ENCODE data around the gene UBASH3A. TPM values are rescaled to one million over a fixed set of nuclear protein-coding genes. Genes with fewer than 3 reads are reported as not detected.

Gene UBASH3A
- total RNA-seq, 2 experiments from 2014 or later, result 59.7 to 60.8 TPM

GRCh38 chr21:42424914-42425541 lies 21.3 kb downstream of the UBASH3A start:
- Histone ChIP-seq H3K27me3 (ENCODE audit: control insufficient read depth in 1 of 2, insufficient read depth in 2 of 2, low read length in 2 of 2) (no peaks in the 10 kb centered on the region), H3K27ac (ENCODE audit: low read depth in 1 of 2, low read length in 2 of 2) (peak overlapping the region; percentile 78 to 90), H3K9me3 (ENCODE audit: control insufficient read depth in 1 of 2, insufficient read depth in 1 of 2, low read length in 2 of 2) (no peaks in the 10 kb centered on the region), H3K4me1 (ENCODE audit: insufficient read depth, low read length) (peaks cover 83% of the 10 kb centered on the region), H3K36me3 (ENCODE audit: insufficient read depth, low read length) (peaks cover 74% of the 10 kb centered on the region), H3K4me3 (ENCODE audit: low read length) (peak overlapping the region; percentile 13)
- intact Hi-C loops (cut with DNase I, micrococcal nuclease), result loop anchor here (1.0 to 10.0 kb wide), 7 partner anchors 10 to 87 kb away; partner anchors contain the start of gene RSPH1 (in 2 of the 2)
- TF ChIP-seq CTCF (IDR thresholded peaks at IDR 0.05), result no peak
- peaks cover 79% of the 10 kb centered on the region for H3K4me1 Mint-ChIP-seq (ENCODE audit: low read depth)
- peaks cover 47% of the 10 kb centered on the region for H3K36me3 Mint-ChIP-seq (ENCODE audit: low read depth)
- peak overlapping the region; percentile 85 for H3K27ac Mint-ChIP-seq
- H3K9me3 Mint-ChIP-seq, result no peaks in the 10 kb centered on the region
- peak; percentile 86 for ATAC-seq (ENCODE audit: poor library complexity)
- peak; percentile 63 to 92 (median 76) for DNase-seq
- POLR2A ChIA-PET, result interaction anchor here (0.5 to 12.8 kb wide), 18 partner anchors 9 to 515 kb away, joined by 3 to 208 read pairs (median 4); partner anchors contain the start of gene UBASH3A
- CTCF ChIA-PET, result interaction anchor here (0.8 to 2.6 kb wide), 8 partner anchors 8 to 116 kb away, joined by 3 to 9 read pairs (median 4); partner anchors contain the start of gene UBASH3A
- H3K4me3 Mint-ChIP-seq, result peak overlapping the region; percentile 59
- H3K27me3 Mint-ChIP-seq, result no peaks in the 10 kb centered on the region

GRCh38 chr21:42425591-42425990 lies 21.9 kb downstream of the UBASH3A start:
- H3K27me3 Mint-ChIP-seq, result no peaks in the 10 kb centered on the region
- ATAC-seq (ENCODE audit: poor library complexity) (peak; percentile 24), DNase-seq (peak in 2 of 14 experiments; percentile 46 to 57)
- H3K4me1 Mint-ChIP-seq (ENCODE audit: low read depth), result peaks cover 75% of the 10 kb centered on the region
- no peaks in the 10 kb centered on the region for H3K9me3 Mint-ChIP-seq
- Histone ChIP-seq H3K4me1 (ENCODE audit: insufficient read depth, low read length) (peaks cover 80% of the 10 kb centered on the region), H3K4me3 (ENCODE audit: low read length) (peak overlapping the region; percentile 13), H3K9me3 (ENCODE audit: control insufficient read depth in 1 of 2, insufficient read depth in 1 of 2, low read length in 2 of 2) (no peaks in the 10 kb centered on the region), H3K27me3 (ENCODE audit: control insufficient read depth in 1 of 2, insufficient read depth in 2 of 2, low read length in 2 of 2) (no peaks in the 10 kb centered on the region), H3K27ac (ENCODE audit: low read depth in 1 of 2, low read length in 2 of 2) (peak overlapping the region; percentile 12 to 90), H3K36me3 (ENCODE audit: insufficient read depth, low read length) (peaks cover 75% of the 10 kb centered on the region)
- ChIA-PET POLR2A (interaction anchor here (0.9 to 12.8 kb wide), 15 partner anchors 9 to 191 kb away, joined by 3 to 208 read pairs (median 6); partner anchors contain the start of gene UBASH3A), CTCF (interaction anchor here (1.0 to 2.6 kb wide), 7 partner anchors 9 to 116 kb away, joined by 3 to 9 read pairs (median 5); partner anchors contain the start of gene UBASH3A)
- intact Hi-C loops (cut with DNase I, micrococcal nuclease), result loop anchor here (1.0 to 10.0 kb wide), 7 partner anchors 10 to 87 kb away; partner anchors contain the start of gene RSPH1 (in 2 of the 2)
- peak overlapping the region; percentile 85 for H3K27ac Mint-ChIP-seq
- peaks cover 52% of the 10 kb centered on the region for H3K36me3 Mint-ChIP-seq (ENCODE audit: low read depth)
- TF ChIP-seq CTCF (IDR thresholded peaks at IDR 0.05), result no peak
- H3K4me3 Mint-ChIP-seq, result peak overlapping the region; percentile 59

- TF ChIP-seq CTCF (IDR thresholded peaks at IDR 0.05), result no peak
- Histone ChIP-seq H3K4me1 (ENCODE audit: insufficient read depth, low read length) (peaks cover 78% of the 10 kb centered on the region), H3K4me3 (ENCODE audit: low read length) (no peak overlapping the region), H3K27ac (ENCODE audit: low read depth in 1 of 2, low read length in 2 of 2) (no peak overlapping the region), H3K27me3 (ENCODE audit: control insufficient read depth in 1 of 2, insufficient read depth in 2 of 2, low read length in 2 of 2) (no peaks in the 10 kb centered on the region), H3K36me3 (ENCODE audit: insufficient read depth, low read length) (peaks cover 76% of the 10 kb centered on the region), H3K9me3 (ENCODE audit: control insufficient read depth in 1 of 2, insufficient read depth in 1 of 2, low read length in 2 of 2) (no peaks in the 10 kb centered on the region)
- intact Hi-C loops (cut with DNase I, micrococcal nuclease), result loop anchor here (5.0 to 10.0 kb wide), 3 partner anchors 34 to 71 kb away; partner anchors contain the start of gene RSPH1 (in 2 of the 2)
- no peaks in the 10 kb centered on the region for H3K27me3 Mint-ChIP-seq
- ChIA-PET POLR2A (interaction anchor here (1.0 to 12.8 kb wide), 2 partner anchors 19 to 22 kb away, joined by 3 to 208 read pairs; partner anchors contain the start of gene UBASH3A), CTCF (interaction anchor here (1.3 to 2.6 kb wide), 2 partner anchors 10 to 88 kb away, joined by 5 to 6 read pairs; no protein-coding TSS in a partner anchor)
- H3K36me3 Mint-ChIP-seq (ENCODE audit: low read depth), result peaks cover 61% of the 10 kb centered on the region
- H3K27ac Mint-ChIP-seq, result peak overlapping the region; percentile 85
- ATAC-seq (ENCODE audit: poor library complexity) (no peak), DNase-seq (no peak)
- H3K4me3 Mint-ChIP-seq, result peak overlapping the region; percentile 17
- peaks cover 66% of the 10 kb centered on the region for H3K4me1 Mint-ChIP-seq (ENCODE audit: low read depth)
- H3K9me3 Mint-ChIP-seq, result no peaks in the 10 kb centered on the region
Measured at GRCh38 chr21:42426424-42426823, 22.7 kb downstream of the UBASH3A start.

All from CD4-positive, alpha-beta T cell (primary cell).